ENCODE measurements around the gene OR5K4.
A peak's percentile ranks its signal among the peaks of the same experiment; 100 is the strongest.

Gene OR5K4

DNA sequence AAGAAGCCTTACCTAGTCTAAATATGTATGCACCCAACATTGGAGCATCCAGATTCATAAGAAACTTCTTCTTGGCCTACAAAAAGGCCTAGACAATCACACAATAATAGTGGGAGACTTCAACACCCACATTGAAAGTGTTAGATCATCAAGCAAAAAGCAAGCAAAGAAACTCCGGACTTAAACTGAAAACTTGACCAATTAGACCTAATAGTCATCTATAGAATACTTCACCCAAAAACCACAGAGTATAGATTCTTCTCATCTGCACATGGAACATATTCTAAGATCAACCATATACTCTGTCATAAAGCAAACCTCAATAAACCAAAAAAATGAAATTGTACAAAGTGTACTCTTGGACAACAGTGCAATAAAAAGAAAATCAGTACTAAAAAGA, 22.3 kb upstream of the OR5K4 start:
- Histone ChIP-seq H2AFZ (ENCODE audit: low read depth, low read length) (no peak overlapping the region), H4K20me1 (ENCODE audit: insufficient read depth, low read length) (no peaks in the 10 kb centered on the region), H3K9me3 (ENCODE audit: insufficient read depth, low read length, severe bottlenecking) (no peaks in the 10 kb centered on the region), H3K79me2 (ENCODE audit: insufficient read depth, low read length) (no peaks in the 10 kb centered on the region), H3K4me2 (ENCODE audit: insufficient read depth, low read length) (no peak overlapping the region), H3K36me3 (ENCODE audit: insufficient read depth, low read length) (no peaks in the 10 kb centered on the region), H3K4me1 (ENCODE audit: insufficient read depth, low read length) (no peaks in the 10 kb centered on the region), H3K27ac (ENCODE audit: low read length) (no peak overlapping the region), H3K4me3 (ENCODE audit: low read depth in 1 of 2, low read length in 2 of 2) (no peak overlapping the region), H3K27me3 (ENCODE audit: insufficient read depth, low read length, poor library complexity) (no peaks in the 10 kb centered on the region), H3K9ac (ENCODE audit: low read depth, low read length) (no peak overlapping the region)
- TF ChIP-seq CTCF (IDR thresholded peaks at IDR 0.05; ENCODE audit: borderline replicate concordance, extremely low read depth, low read length, poor library complexity, severe bottlenecking) (no peak), EZH2 (IDR thresholded peaks at IDR 0.05; ENCODE audit: borderline replicate concordance, low read depth, low read length, severe bottlenecking) (no peak)
- DNase-seq (no peak), ATAC-seq (ENCODE audit: insufficient read depth, low read depth) (no peak)

GRCh38 chr3:98333989-98334606, 19.6 kb upstream of the OR5K4 start:
- Histone ChIP-seq H3K27me3 (ENCODE audit: insufficient read depth, low read length, poor library complexity) (peaks cover 3% of the 10 kb centered on the region), H3K27ac (ENCODE audit: low read length) (no peak overlapping the region), H3K9me3 (ENCODE audit: insufficient read depth, low read length, severe bottlenecking) (no peaks in the 10 kb centered on the region), H3K4me1 (ENCODE audit: insufficient read depth, low read length) (no peaks in the 10 kb centered on the region), H3K9ac (ENCODE audit: low read depth, low read length) (no peak overlapping the region), H3K79me2 (ENCODE audit: insufficient read depth, low read length) (no peaks in the 10 kb centered on the region), H3K4me3 (ENCODE audit: low read depth in 1 of 2, low read length in 2 of 2) (no peak overlapping the region), H3K36me3 (ENCODE audit: insufficient read depth, low read length) (no peaks in the 10 kb centered on the region), H4K20me1 (ENCODE audit: insufficient read depth, low read length) (no peaks in the 10 kb centered on the region), H2AFZ (ENCODE audit: low read depth, low read length) (no peak overlapping the region), H3K4me2 (ENCODE audit: insufficient read depth, low read length) (no peak overlapping the region)
- no peak for DNase-seq
- no peak for TF ChIP-seq EZH2 (IDR thresholded peaks at IDR 0.05; ENCODE audit: borderline replicate concordance, low read depth, low read length, severe bottlenecking)
- peak; percentile 25 for TF ChIP-seq CTCF (IDR thresholded peaks at IDR 0.05; ENCODE audit: borderline replicate concordance, extremely low read depth, low read length, poor library complexity, severe bottlenecking)
- peak; percentile 56 for ATAC-seq (ENCODE audit: insufficient read depth, low read depth)

DNA sequence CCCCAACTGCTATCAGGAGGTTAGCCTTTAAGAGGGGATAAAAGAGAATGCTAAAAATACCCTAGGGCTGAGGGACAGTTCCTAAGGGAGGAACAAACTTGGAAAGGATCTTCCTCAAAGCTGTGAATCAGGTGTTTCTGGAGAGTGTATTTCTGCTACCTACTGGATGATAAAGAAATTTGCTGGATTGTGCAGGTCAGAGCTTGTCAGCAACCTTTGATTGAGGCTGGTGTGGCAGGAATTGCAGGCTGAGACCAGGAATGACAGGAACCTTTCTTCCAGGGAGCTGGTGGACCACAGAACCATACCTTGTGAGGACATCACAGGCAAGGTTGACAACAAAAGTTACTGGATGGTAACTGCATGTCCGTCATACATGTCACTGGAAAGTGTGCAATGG, 14.6 kb upstream of the OR5K4 start:
- Histone ChIP-seq H3K4me2 (ENCODE audit: insufficient read depth, low read length) (no peak overlapping the region), H4K20me1 (ENCODE audit: insufficient read depth, low read length) (no peaks in the 10 kb centered on the region), H3K79me2 (ENCODE audit: insufficient read depth, low read length) (no peaks in the 10 kb centered on the region), H3K9me3 (ENCODE audit: insufficient read depth, low read length, severe bottlenecking) (no peaks in the 10 kb centered on the region), H2AFZ (ENCODE audit: low read depth, low read length) (no peak overlapping the region), H3K27me3 (ENCODE audit: insufficient read depth, low read length, poor library complexity) (peaks cover 4% of the 10 kb centered on the region), H3K27ac (ENCODE audit: low read length) (no peak overlapping the region), H3K4me3 (ENCODE audit: low read depth in 1 of 2, low read length in 2 of 2) (no peak overlapping the region), H3K4me1 (ENCODE audit: insufficient read depth, low read length) (no peaks in the 10 kb centered on the region), H3K36me3 (ENCODE audit: insufficient read depth, low read length) (no peaks in the 10 kb centered on the region), H3K9ac (ENCODE audit: low read depth, low read length) (no peak overlapping the region)
- no peak for DNase-seq
- no peak for ATAC-seq (ENCODE audit: insufficient read depth, low read depth)
- TF ChIP-seq CTCF (IDR thresholded peaks at IDR 0.05; ENCODE audit: borderline replicate concordance, extremely low read depth, low read length, poor library complexity, severe bottlenecking) (no peak), EZH2 (IDR thresholded peaks at IDR 0.05; ENCODE audit: borderline replicate concordance, low read depth, low read length, severe bottlenecking) (no peak)
